KMS-11 (cell line): ENCODE measurements around the gene CDK14.

Source experiments
- H2AFZ ChIP-seq: fragments of 200-600 bp; sonication (generic); 2 replicates; pipeline ENCODE4 v1.6.1; 2016; ENCODE audit warnings: antibody characterized with exemption, mixed run types, low read depth
- H3K27ac ChIP-seq: fragments of 200-600 bp; sonication (generic); 2 replicates; pipeline ENCODE4 v1.6.1; 2016; ENCODE audit warnings: mild to moderate bottlenecking, mixed run types
- H3K27me3 ChIP-seq: fragments of 200-600 bp; sonication (generic); 2 replicates; pipeline ENCODE4 v1.6.1; 2017; ENCODE audit warnings: mild to moderate bottlenecking, low read depth, mixed run types, moderate library complexity; ENCODE audit not compliant: insufficient read depth
- H3K36me3 ChIP-seq: fragments of 200-600 bp; sonication (generic); 2 replicates; pipeline ENCODE4 v1.6.1; 2017; ENCODE audit warnings: mild to moderate bottlenecking, mixed run types; ENCODE audit not compliant: insufficient read depth
- H3K4me1 ChIP-seq: fragments of 200-600 bp; sonication (generic); 2 replicates; pipeline ENCODE4 v1.6.1; 2016; ENCODE audit warnings: mild to moderate bottlenecking, low read depth, mixed run types; ENCODE audit not compliant: poor library complexity, severe bottlenecking
- H3K4me2 ChIP-seq: fragments of 200-600 bp; sonication (generic); 2 replicates; pipeline ENCODE4 v1.7.0; 2016; ENCODE audit warnings: mild to moderate bottlenecking, mixed run types
- H3K4me3 ChIP-seq: fragments of 200-600 bp; sonication (generic); IDR thresholded peaks from 2 replicates; pipeline ENCODE4 v1.6.1; 2017; ENCODE audit warnings: low read depth, low read length, mixed read lengths; ENCODE audit not compliant: insufficient read depth
- H3K79me2 ChIP-seq: fragments of 200-600 bp; sonication (generic); 2 replicates; pipeline ENCODE4 v1.6.1; 2016; ENCODE audit warnings: low read depth, mixed run types; ENCODE audit not compliant: insufficient read depth
- H3K9ac ChIP-seq: fragments of 200-600 bp; sonication (generic); 2 replicates; pipeline ENCODE4 v1.6.1; 2016; ENCODE audit warnings: mild to moderate bottlenecking, mixed run types
- H4K20me1 ChIP-seq: fragments of 200-600 bp; sonication (generic); 2 replicates; pipeline ENCODE4 v1.6.1; 2016; ENCODE audit warnings: mild to moderate bottlenecking, mixed run types; ENCODE audit not compliant: insufficient read depth
- TF ChIP-seq, protein P1 (sequence below): fragments of 200-600 bp; sonication (generic); conservative IDR thresholded peaks from 2 replicates; pipeline ENCODE4 v1.6.1; 2017; ENCODE audit warnings: low read depth, mild to moderate bottlenecking, antibody characterized with exemption, low read length, moderate library complexity, mixed read lengths

Gene CDK14

DNA sequence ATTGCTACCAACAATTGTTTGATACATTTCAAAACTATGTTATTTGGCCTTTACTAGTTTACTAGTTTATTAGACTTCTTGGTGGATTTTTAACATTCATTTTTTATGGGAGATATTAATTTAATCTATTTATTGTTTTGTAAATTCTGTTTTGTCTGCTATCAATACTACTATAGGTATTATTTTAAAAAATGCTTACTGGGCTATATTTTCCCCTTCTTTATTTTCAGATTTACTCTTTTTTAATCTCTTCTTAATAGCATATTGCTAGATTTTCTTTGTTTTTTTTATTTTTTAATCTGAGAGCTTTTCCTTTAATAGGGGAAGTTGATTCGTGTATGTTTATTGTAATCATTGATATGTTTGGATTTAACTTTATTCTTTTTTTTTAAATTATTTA is 147.5 kb downstream of the CDK14 start:
- Histone ChIP-seq H3K79me2 (peaks cover 92% of the 10 kb centered on the region), H3K4me3 (no peak overlapping the region), H3K36me3 (no peaks in the 10 kb centered on the region; the same call in 1 of the 2 replicates), H3K4me1 (peaks cover 92% of the 10 kb centered on the region), H3K4me2 (no peak overlapping the region), H3K27ac (no peak overlapping the region), H2AFZ (no peak overlapping the region), H3K27me3 (no peaks in the 10 kb centered on the region), H3K9ac (no peak overlapping the region), H4K20me1 (peaks cover 9% of the 10 kb centered on the region)
- TF ChIP-seq, protein P1, sequence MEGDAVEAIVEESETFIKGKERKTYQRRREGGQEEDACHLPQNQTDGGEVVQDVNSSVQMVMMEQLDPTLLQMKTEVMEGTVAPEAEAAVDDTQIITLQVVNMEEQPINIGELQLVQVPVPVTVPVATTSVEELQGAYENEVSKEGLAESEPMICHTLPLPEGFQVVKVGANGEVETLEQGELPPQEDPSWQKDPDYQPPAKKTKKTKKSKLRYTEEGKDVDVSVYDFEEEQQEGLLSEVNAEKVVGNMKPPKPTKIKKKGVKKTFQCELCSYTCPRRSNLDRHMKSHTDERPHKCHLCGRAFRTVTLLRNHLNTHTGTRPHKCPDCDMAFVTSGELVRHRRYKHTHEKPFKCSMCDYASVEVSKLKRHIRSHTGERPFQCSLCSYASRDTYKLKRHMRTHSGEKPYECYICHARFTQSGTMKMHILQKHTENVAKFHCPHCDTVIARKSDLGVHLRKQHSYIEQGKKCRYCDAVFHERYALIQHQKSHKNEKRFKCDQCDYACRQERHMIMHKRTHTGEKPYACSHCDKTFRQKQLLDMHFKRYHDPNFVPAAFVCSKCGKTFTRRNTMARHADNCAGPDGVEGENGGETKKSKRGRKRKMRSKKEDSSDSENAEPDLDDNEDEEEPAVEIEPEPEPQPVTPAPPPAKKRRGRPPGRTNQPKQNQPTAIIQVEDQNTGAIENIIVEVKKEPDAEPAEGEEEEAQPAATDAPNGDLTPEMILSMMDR = no peak

DNA sequence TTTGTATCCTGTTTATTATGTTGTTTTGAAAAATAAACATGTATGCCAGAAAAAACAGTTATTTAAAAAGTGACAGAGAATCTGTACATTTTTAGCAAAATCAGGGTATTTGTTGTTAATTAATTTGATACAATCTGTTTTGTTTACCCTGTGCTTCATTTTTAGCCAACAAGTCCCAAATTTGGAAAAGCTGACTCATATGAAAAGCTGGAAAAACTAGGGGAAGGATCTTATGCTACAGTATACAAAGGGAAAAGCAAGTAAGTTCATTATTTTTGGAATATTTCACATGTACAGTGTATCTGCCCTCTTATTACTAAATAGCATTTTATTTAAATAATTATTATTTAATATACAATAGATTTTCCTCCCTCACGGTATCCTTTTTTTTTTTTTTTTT is 151.4 kb downstream of the CDK14 start:
- no peak overlapping the region for H3K4me3 ChIP-seq
- no peak overlapping the region for H3K9ac ChIP-seq

DNA sequence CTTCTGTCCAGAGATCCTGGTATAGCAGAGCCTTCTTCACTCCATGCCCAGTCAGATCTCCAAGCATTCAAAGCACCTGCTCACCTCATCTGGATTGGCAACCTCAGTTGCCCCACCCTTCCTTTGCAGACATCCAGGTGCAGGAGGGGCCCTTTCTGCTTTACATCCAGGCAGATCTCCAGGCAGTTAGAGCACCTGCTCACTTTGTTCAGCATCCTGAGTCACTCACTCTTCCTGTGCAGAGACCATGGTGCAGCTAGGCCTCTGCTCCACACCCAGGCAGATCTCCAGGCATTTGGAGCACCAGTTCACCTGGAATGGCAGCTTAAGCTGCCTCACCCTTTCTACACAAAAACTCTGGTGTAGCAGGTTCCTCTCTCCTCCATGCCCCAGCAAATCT is 153.1 kb downstream of the CDK14 start:
- Histone ChIP-seq H3K9ac (no peak overlapping the region), H3K79me2 (peaks cover 88% of the 10 kb centered on the region), H2AFZ (no peak overlapping the region), H3K27me3 (no peaks in the 10 kb centered on the region), H3K4me3 (no peak overlapping the region), H3K4me1 (peaks cover 68% of the 10 kb centered on the region), H3K4me2 (no peak overlapping the region), H4K20me1 (peaks cover 7% of the 10 kb centered on the region; the same call in 1 of the 2 replicates), H3K36me3 (no peaks in the 10 kb centered on the region), H3K27ac (peak overlapping the region; percentile 19; the same call in 1 of the 2 replicates)
- TF ChIP-seq, protein P1 = no peak; the same call in 1 of the 2 replicates

More for the DNA sequence above, 151.4 kb downstream of the CDK14 start:
- peaks cover 12% of the 10 kb centered on the region; the same call in 1 of the 2 replicates for H4K20me1 ChIP-seq
- no peak overlapping the region; the same call in 1 of the 2 replicates for H3K4me2 ChIP-seq
- no peaks in the 10 kb centered on the region for H3K27me3 ChIP-seq
- TF ChIP-seq, protein P1 = no peak
- peaks cover 87% of the 10 kb centered on the region for H3K79me2 ChIP-seq
- H3K36me3 ChIP-seq = no peaks in the 10 kb centered on the region
- H3K27ac ChIP-seq = no peak overlapping the region
- no peak overlapping the region for H2AFZ ChIP-seq
- peaks cover 81% of the 10 kb centered on the region for H3K4me1 ChIP-seq

DNA sequence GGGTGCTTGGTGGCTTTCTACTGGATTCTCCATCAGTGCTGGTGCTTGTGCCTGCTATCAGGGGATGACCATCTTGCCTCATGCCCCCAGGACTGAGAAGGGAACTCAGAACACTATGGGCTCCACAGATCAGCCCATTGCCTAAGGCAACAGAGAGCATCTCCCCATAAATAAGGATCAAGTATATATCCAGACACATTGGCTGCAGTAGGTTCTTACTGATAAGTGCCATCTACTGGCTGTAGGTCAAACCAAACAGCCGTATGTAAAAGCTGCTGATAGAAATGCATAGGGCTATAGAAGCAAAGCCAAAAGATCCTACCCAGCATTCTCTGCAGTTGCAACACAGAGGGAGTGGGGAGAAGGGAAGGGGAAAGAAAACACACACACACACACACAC is 153.7 kb downstream of the CDK14 start:
- Histone ChIP-seq H3K79me2 (peaks cover 93% of the 10 kb centered on the region), H3K27ac (peak overlapping the region; percentile 19; the same call in 1 of the 2 replicates), H3K4me2 (no peak overlapping the region)

More for the DNA sequence above, 153.7 kb downstream of the CDK14 start:
- Histone ChIP-seq H4K20me1 (peaks cover 7% of the 10 kb centered on the region; the same call in 1 of the 2 replicates), H3K36me3 (no peaks in the 10 kb centered on the region), H3K4me3 (no peak overlapping the region), H3K9ac (no peak overlapping the region), H2AFZ (no peak overlapping the region), H3K4me1 (peaks cover 67% of the 10 kb centered on the region), H3K27me3 (no peaks in the 10 kb centered on the region)
- TF ChIP-seq, protein P1 = peak; percentile 53
